WI38 (cell line): ENCODE data around the gene THSD4.

Experiments
- H3K4me3 ChIP-seq: 2 replicates; pipeline ENCODE4 v1.5.1; 2011; ENCODE audit warnings: low read depth, mild to moderate bottlenecking, control low read depth, low read length
- CTCF ChIP-seq: IDR thresholded peaks from 2 replicates; pipeline ENCODE4 v1.5.1; 2012; ENCODE audit warnings: low read depth, mild to moderate bottlenecking, control low read depth, low read length

The THSD4 gene

DNA sequence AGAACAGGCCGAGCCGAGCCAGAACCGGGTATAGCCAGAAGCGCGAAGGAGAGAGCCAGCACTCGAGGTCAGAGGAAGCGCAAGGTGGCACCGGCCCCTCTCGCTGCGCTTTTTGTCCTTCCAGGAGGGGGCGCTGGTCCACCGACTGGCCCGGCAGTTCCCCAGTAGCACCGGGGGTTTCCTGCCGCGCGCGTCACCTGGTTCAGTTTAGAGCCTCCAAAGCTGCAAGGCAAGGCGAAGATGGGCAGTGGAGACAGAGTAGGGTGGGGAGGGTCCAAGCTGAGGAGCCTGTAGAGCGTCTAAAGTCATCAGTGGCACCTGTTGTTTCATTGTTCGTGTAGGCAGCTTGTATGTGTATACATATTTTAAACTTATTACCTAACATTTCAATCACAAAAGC is 687.5 kb downstream of the THSD4 start:
- H3K4me3 ChIP-seq: no peak overlapping the region
- TF ChIP-seq CTCF: peak; percentile 20; the same call in 1 of the 2 replicates

DNA sequence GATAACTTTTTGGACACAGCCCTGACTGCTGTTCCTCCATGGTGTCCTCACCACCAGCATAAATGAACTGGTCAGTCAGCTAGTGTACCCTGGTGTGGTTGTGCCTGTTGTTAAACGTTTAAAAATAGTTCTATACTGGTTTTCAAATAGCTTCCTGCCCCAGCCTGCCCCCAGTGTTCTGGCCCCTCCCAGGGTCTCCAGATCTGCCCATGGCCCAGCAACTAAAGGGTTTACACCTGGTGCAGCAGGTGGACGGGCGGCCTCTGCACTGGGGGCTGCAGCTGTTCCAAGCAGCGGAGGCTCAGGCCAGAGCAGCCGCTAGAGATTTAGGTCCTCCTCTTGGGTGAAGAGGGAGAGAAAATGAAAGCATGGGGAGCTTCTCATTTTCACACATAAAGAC is 689.0 kb downstream of the THSD4 start:
- TF ChIP-seq CTCF: no peak
- H3K4me3 ChIP-seq: no peak overlapping the region

DNA sequence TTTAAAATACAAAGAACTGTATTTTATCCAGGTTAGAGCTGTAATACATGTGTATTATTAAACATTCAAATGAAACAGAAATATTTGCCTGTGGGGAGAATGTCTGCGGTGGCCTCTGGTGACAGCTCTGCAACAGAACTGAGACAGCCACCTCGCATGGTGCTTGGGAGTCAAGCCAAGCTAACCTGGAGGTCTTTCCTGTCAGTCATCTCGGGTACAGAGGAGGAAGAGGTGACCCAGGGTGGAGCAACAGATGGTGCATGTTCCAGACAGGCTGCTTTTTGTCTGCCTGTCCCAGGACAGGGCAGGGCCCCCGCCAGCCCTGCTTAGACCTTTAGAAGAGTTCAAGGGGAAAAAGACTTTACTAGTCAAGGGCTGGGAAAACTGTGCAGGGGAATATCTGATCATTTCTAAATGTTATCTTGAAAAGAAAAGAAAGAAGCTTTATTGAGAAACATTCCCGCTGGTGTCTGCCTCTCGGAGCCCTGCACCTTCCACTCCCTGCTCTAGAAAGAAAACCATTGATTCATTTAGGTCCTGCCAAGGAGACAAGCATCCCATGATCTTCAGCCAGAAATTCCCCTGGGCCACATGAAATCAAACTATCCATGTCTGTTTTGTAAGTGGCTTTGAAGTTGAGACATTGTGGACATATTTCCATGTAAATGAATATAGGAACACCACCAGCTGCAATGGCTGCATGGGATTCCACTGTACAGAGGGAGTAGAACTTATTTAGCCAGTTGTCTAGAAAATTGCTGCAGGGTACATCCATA is 689.6 kb downstream of the THSD4 start:
- H3K4me3 ChIP-seq: no peak overlapping the region
- no peak for TF ChIP-seq CTCF

DNA sequence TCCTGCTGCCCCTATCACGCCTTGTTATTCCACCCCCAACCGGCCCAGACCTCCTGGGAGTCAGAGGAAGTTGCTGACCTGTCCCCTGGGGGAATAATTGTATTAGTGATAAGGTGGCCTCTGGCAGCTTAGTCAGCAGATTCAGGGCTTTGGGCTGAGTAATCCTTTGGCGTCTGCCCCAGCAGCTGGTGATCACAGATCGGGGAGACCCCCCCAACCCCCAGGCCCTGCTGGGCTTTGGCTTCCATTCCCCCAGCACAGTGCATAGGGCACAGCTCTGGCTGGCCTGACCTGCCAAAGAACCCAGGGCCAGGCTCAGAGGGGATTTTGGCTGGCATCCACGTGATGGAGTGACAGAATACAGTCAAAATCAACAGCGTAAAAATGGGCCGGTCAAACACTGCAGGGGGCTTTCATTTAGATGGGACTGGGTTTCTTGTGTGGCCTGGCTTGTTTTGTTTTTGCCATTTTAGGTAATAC is 691.2 kb downstream of the THSD4 start:
- no peak for TF ChIP-seq CTCF
- no peak overlapping the region for H3K4me3 ChIP-seq

- H3K4me3 ChIP-seq: no peak overlapping the region
- no peak for TF ChIP-seq CTCF
Observed at GRCh38 chr15:71807125-71807629, 691.9 kb downstream of the THSD4 start.

- TF ChIP-seq CTCF: no peak
- H3K4me3 ChIP-seq: no peak overlapping the region
Observed at GRCh38 chr15:71807691-71808091, 692.4 kb downstream of the THSD4 start.

GRCh38 chr15:71808311-71809020 is 693.2 kb downstream of the THSD4 start:
- TF ChIP-seq CTCF: no peak
- no peak overlapping the region for H3K4me3 ChIP-seq
